Measurements from ENCODE around the gene PHF2. TPM values are rescaled to one million over a fixed set of nuclear protein-coding genes. Genes with fewer than 3 reads are reported as not detected.

PHF2 gene
- polyA plus RNA-seq, 3 donors = 0.40 to 16.0 (median 0.97) TPM

DNA sequence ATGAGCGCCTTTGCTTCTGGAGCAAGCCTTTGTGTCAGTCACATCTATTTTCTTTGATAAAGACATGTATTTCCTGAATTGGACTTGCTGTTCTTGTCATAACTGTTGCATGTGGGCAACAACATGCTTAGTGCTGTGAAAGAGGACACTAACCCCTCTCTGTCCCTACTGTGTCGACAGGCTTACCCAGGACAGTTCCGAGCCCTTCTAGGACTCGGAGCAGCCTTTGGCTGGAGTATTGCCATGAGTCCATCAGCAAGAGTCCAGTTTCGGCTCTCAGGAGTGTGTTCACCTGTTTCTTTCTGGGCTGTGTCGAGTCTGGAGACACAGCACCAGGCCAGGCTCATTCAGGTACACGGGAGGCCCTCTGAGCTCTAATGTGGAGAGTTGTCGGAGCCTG is 36.1 kb upstream of the PHF2 start:
- no peak for DNase-seq
- H3K4me2 ChIP-seq (replicated peaks; ENCODE audit: extremely low read depth, low read length, poor library complexity, severe bottlenecking) = no peak overlapping the region
- no peak overlapping the region for H3K4me3 ChIP-seq (replicated peaks in 1 of 3; ENCODE audit: low read depth in 2 of 3, low read length in 3 of 3)
- Mint-ChIP-seq H3K36me3 (peaks cover 69 to 93% of the 10 kb centered on the region in 2 donors), H3K9me3 (no peaks in the 10 kb centered on the region), H3K27me3 (ENCODE audit: low read depth in 3 of 3) (no peaks in the 10 kb centered on the region), H3K4me1 (no peaks in the 10 kb centered on the region), H3K4me3 (no peak overlapping the region), H3K27ac (no peak overlapping the region)
- H3K4me1 ChIP-seq (ENCODE audit: control insufficient read depth in 1 of 2, insufficient read depth in 2 of 2, low read length in 2 of 2) = no peaks in the 10 kb centered on the region
- H4K20me1 ChIP-seq (ENCODE audit: insufficient read depth, low read length) = peaks cover 77% of the 10 kb centered on the region
- TF ChIP-seq, protein P1, sequence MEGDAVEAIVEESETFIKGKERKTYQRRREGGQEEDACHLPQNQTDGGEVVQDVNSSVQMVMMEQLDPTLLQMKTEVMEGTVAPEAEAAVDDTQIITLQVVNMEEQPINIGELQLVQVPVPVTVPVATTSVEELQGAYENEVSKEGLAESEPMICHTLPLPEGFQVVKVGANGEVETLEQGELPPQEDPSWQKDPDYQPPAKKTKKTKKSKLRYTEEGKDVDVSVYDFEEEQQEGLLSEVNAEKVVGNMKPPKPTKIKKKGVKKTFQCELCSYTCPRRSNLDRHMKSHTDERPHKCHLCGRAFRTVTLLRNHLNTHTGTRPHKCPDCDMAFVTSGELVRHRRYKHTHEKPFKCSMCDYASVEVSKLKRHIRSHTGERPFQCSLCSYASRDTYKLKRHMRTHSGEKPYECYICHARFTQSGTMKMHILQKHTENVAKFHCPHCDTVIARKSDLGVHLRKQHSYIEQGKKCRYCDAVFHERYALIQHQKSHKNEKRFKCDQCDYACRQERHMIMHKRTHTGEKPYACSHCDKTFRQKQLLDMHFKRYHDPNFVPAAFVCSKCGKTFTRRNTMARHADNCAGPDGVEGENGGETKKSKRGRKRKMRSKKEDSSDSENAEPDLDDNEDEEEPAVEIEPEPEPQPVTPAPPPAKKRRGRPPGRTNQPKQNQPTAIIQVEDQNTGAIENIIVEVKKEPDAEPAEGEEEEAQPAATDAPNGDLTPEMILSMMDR (IDR thresholded peaks at IDR 0.05) = no peak
- peaks cover 17% of the 10 kb centered on the region for H3K79me2 ChIP-seq (ENCODE audit: insufficient read depth, low read length)
- H3K36me3 ChIP-seq (replicated peaks in 1 of 2; ENCODE audit: control insufficient read depth in 1 of 2, insufficient read depth in 2 of 2, low read length in 2 of 2) = peaks cover 76 to 100% of the 10 kb centered on the region in 2 donors
- H3K27me3 ChIP-seq (ENCODE audit: control insufficient read depth in 2 of 2, insufficient read depth in 2 of 2, low read length in 2 of 2) = no peaks in the 10 kb centered on the region
- no peak overlapping the region for H3K9ac ChIP-seq (ENCODE audit: insufficient read depth, low read length, poor library complexity, severe bottlenecking)
- H2AFZ ChIP-seq (ENCODE audit: insufficient read depth, low read depth, low read length, poor library complexity, severe bottlenecking) = no peak overlapping the region
- H3K9me3 ChIP-seq (replicated peaks in 1 of 2; ENCODE audit: control insufficient read depth in 1 of 2, insufficient read depth in 1 of 2, low read length in 2 of 2) = no peaks in the 10 kb centered on the region
- intact Hi-C loops (cut with micrococcal nuclease) = no loop called here
- no peak overlapping the region for H3K27ac ChIP-seq (ENCODE audit: low read depth in 1 of 2, low read length in 2 of 2)
- 98% methylated on average over 6 of the region's 8 CpGs for WGBS (ENCODE audit: insufficient coverage)

DNA sequence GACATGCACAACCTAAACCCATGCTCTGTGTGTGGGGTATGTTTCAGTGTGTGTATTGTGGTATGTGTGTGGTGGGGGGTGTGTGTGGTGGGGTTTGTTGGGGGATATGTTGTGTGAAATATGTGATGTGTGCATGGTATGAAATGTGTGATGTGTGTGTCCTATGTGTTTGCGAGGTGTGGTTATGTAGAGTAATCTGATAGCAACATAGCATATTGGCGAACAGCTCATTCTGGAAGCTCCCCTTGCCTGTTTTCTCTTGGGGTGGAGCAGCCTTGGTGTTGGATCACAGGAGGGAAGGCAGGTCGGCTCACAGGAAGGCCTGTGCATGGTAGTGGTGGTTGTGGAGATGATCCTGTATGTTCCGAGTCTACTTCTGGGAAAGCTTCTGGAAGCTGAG is 35.4 kb upstream of the PHF2 start:
- Mint-ChIP-seq H3K9me3 (no peaks in the 10 kb centered on the region), H3K27ac (peak overlapping the region in 2 of 7 donors; percentile 1 to 65), H3K4me1 (no peaks in the 10 kb centered on the region), H3K27me3 (ENCODE audit: low read depth in 3 of 3) (no peaks in the 10 kb centered on the region), H3K36me3 (peaks cover 66 to 92% of the 10 kb centered on the region in 2 donors), H3K4me3 (no peak overlapping the region)
- Histone ChIP-seq H3K27me3 (ENCODE audit: control insufficient read depth in 2 of 2, insufficient read depth in 2 of 2, low read length in 2 of 2) (no peaks in the 10 kb centered on the region), H3K9me3 (replicated peaks in 1 of 2; ENCODE audit: control insufficient read depth in 1 of 2, insufficient read depth in 1 of 2, low read length in 2 of 2) (no peaks in the 10 kb centered on the region), H3K4me2 (replicated peaks; ENCODE audit: extremely low read depth, low read length, poor library complexity, severe bottlenecking) (no peak overlapping the region), H3K9ac (ENCODE audit: insufficient read depth, low read length, poor library complexity, severe bottlenecking) (no peak overlapping the region), H2AFZ (ENCODE audit: insufficient read depth, low read depth, low read length, poor library complexity, severe bottlenecking) (no peak overlapping the region), H4K20me1 (ENCODE audit: insufficient read depth, low read length) (peaks cover 72% of the 10 kb centered on the region), H3K27ac (ENCODE audit: low read depth in 1 of 2, low read length in 2 of 2) (no peak overlapping the region), H3K4me3 (replicated peaks in 1 of 3; ENCODE audit: low read depth in 2 of 3, low read length in 3 of 3) (no peak overlapping the region), H3K36me3 (replicated peaks in 1 of 2; ENCODE audit: control insufficient read depth in 1 of 2, insufficient read depth in 2 of 2, low read length in 2 of 2) (peaks cover 71 to 98% of the 10 kb centered on the region in 2 donors), H3K4me1 (ENCODE audit: control insufficient read depth in 1 of 2, insufficient read depth in 2 of 2, low read length in 2 of 2) (no peaks in the 10 kb centered on the region), H3K79me2 (ENCODE audit: insufficient read depth, low read length) (peaks cover 17% of the 10 kb centered on the region)
- WGBS (ENCODE audit: insufficient coverage) = 76% methylated on average over 4 of the region's 4 CpGs
- TF ChIP-seq, protein P1 (IDR thresholded peaks at IDR 0.05) = no peak
- DNase-seq = no peak
- intact Hi-C loops (cut with micrococcal nuclease) = no loop called here

All from CD14-positive monocyte (primary cell).